Mesenteric fat pad (tissue), 1 donor: ENCODE measurements around the gene TAF3. TPM values are rescaled to one million over a fixed set of nuclear protein-coding genes. Genes with fewer than 3 reads are reported as not detected.

ENCODE experiments used
- DNase-seq: peaks from one replicate; pipeline ENCODE4 v3.0.0-alpha.2; 2020; ENCODE audit warnings: low spot score
- total RNA-seq: library from RNA; stranded (reverse); fragmentation: NEBNext Ultra II Directional; extraction: Animal tissue kit (Norgen Biotek cat#: 25700); gene quantifications from one replicate; pipeline ENCODE4 v1.2.1, GENCODE V29; 2021
- donor health status: DM: yes; HTN: yes; CAD: no.

Gene TAF3
- total RNA-seq, 1 donor from 2014 or later, result 8.3 TPM

GRCh38 chr10:7876541-7877127 is 58.3 kb downstream of the TAF3 start:
- DNase-seq, result no peak

DNA sequence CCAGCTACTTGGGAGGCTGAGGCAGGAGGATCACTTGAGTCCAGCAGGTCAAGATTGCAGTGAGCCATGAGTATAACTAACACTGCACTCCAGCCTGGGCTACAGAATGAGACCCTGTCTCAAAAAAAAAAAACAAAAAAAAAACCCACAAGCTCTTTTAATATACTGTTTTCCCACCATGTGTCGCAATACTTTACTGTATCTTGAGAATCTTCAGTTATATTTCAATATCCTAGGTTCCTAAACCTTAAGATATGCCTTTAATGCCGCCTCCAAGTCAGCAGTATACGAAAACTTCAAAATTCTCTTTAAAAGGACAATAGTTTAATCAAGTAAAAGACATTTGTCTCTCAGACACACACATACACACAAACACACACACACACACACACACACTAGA is 62.8 kb downstream of the TAF3 start:
- DNase-seq, result no peak

- DNase-seq, result no peak
These were observed 67.8 kb downstream of the TAF3 start for GRCh38 chr10:7886056-7886455.

DNA sequence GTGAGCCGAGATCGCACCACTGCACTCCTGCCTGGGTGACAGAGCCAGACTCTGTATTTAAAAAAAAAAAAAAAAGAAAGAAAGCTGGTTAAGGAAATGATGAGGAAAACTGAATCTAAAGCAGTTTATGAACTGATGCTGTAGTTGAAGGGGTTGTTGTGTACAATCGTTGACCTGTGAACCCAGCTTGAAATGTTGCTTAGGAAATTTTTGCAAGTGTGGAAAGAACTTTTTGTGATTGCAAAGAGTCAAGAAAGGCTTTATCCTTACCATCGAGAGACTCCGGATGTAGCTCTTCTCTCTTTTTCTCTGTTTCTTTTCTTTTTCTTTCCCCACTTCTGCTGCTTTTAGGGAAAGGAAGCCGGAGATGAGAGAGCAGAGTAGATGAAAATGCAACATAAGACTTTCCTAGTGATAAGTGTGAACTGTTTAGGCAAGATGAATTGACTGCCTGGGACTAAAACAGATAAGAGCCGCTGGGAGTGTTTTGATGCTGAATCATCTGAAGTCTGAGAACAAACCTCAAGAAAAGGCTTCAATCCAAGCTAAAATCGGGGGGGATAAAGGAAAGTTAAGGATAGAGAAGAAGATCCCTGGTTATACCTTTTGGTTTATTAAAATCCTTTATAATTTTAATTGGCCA is 69.0 kb downstream of the TAF3 start:
- no peak for DNase-seq

GRCh38 chr10:7889947-7890542 is 71.7 kb downstream of the TAF3 start:
- DNase-seq, result no peak

- DNase-seq, result no peak
These were observed 72.5 kb downstream of the TAF3 start for GRCh38 chr10:7890781-7891180.

DNA sequence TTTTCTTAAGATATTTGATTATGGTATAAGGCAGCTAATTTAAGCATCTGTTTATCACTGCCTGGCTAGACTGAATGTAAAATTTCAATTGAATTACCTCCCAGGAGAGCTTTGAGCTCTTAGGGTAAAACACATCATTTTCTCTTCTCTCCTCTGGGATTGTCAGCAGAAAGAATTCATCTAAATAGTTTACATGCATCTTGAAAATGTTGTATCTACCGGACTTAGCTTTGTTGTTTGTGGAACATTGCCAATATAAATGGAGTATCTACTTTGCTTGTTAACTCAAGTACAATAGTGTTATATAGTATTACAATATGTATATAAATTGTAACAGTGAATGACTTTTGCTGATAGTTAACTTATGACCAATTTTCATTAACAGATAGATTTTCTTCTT is 73.3 kb downstream of the TAF3 start:
- DNase-seq, result no peak

GRCh38 chr10:7892146-7892545 is 73.8 kb downstream of the TAF3 start:
- DNase-seq, result no peak

DNA sequence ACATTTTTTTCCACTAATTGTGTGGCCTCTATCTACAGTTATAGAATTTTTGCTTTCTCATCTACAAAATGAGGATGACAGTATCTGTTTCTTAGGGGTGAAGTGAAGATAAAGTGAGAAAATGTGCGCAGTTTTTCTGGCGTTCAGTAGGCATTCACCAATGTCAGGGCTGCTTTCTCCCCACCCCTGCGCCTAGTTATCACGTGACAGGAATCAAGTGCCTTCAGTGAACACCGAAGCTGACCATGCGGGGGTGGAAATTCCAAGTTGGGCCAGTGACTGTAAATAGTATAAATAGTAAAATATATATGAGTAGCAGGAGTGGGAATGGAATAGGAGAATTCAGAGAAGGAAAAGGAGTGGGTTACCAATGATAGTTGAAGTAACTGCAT is 77.4 kb downstream of the TAF3 start:
- DNase-seq, result no peak

- no peak for DNase-seq
These were observed 78.0 kb downstream of the TAF3 start for GRCh38 chr10:7896297-7896696.

DNA sequence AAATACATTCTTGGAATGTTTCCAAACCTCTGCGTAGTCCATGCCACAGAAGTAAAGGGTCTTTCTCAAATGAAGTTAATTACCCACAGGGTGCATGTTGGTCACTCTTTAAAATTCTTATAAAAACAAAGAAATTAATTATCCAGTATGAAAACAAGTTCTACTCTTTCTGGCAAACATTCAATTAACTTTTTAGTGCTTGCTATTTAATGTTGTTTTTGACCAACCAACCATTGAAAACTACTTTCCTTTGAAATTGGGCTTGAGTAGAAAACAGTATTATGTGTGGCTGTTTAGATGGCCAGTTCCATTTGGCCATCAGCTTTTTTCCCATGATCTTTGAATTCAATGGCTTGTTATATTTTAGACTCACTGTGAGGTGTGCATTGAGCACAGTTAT is 83.0 kb downstream of the TAF3 start:
- no peak for DNase-seq

GRCh38 chr10:7902413-7902812 is 84.1 kb downstream of the TAF3 start:
- DNase-seq, result no peak

DNA sequence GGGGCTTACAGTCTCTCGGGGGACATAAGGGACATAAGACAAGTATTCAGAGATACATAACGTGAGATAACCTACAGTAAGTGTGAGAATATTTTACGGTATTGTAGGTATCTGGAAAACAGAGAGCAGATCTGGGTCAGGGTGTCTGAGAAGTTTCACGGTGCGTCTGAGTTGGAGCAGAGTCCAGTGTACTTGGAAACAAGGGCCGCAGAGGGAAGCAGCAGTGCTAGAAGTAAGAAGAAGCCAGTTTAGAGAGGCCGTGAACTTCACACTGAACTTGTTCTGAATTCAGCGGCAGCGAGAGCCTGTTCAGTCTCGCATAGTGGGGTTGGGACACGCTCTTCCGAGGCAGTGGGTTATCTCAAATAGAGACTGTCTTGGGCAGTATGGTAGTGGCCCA is 85.5 kb downstream of the TAF3 start:
- DNase-seq, result no peak

DNA sequence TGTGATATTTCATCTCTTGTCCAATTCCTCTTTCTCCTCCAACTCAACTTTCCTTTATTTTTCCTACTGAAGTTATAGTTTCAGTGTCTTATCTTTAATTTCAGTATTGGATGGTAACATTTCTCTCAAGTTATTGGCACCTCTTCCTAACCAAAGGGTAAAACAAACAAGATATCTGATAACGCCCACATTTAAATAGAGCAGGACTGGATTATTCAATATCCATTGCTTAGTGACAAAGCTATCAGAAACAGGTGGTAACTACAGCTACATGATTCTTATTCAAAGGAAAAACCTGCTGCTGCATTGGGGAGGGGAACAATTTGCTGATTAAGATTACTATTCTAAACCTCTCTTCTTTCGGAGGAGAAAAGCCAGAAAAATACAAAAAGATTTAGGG is 87.8 kb downstream of the TAF3 start:
- no peak for DNase-seq

- DNase-seq, result no peak
These were observed 90.4 kb downstream of the TAF3 start for GRCh38 chr10:7908541-7909210.

- DNase-seq, result no peak
These were observed 95.0 kb downstream of the TAF3 start for GRCh38 chr10:7913126-7913872.

GRCh38 chr10:7915923-7916536 is 97.7 kb downstream of the TAF3 start:
- DNase-seq, result no peak

DNA sequence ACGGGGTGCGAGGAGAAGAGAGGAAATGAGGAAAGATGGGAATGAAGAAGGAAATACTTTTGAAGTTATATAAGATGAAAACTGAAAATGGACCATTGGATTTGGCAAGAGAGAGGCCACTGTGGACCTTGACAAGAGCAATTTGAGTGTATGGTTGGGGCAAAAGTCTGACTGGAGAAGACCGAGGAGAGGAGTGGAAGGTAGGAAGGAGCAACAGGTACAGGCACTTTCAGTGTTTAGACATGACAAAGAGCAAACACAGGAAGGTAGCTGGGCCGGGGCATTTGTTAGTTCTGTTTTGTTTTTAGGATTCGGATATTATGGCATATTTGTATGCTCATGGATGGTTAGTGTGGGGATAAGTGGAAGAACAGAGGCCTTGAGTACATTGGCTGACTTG is 99.4 kb downstream of the TAF3 start:
- no peak for DNase-seq

DNA sequence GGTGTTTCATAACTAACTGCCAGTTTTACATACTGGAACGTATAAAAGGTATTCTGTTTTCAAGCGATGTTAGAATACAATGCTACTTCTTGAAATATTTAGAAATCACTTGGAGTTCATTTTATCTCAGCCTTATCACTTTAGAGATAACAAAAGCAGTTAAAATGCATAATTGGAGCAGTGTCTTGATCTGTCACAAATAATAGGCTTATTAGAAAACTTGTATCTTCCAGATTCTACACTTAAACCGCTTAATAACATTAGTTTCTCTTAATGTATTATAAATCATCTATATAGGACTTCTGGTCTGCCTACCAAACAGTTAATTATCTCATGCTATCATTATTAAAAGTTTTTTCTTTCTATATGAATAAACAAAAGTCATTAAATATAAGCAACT is 104.4 kb downstream of the TAF3 start:
- no peak for DNase-seq

- no peak for DNase-seq
These were observed 110.2 kb downstream of the TAF3 start for GRCh38 chr10:7928536-7928935.

GRCh38 chr10:7932301-7933036 is 114.2 kb downstream of the TAF3 start:
- DNase-seq, result no peak
